Dermis blood vessel endothelial cell (primary cell): ENCODE results near the gene ALDH1A2. TPM values are rescaled to one million over a fixed set of nuclear protein-coding genes. Genes with fewer than 3 reads are reported as not detected.

Experiments used
- DNase-seq: peaks from one replicate; pipeline ENCODE4 v3.0.0; 2010
- total RNA-seq: library from RNA; depleted of rRNA; stranded (reverse); fragments of >200 nt; gene quantifications from 2 replicates; pipeline ENCODE4 v1.2.3, GENCODE V29; 2014

ALDH1A2 gene
- total RNA-seq, 1 donor from 2014 or later, result 29.4 TPM

- peak; percentile 8 for DNase-seq
Observed at GRCh38 chr15:57994221-57995049, 71.1 kb downstream of the ALDH1A2 start.

GRCh38 chr15:57993409-57994145 is 71.9 kb downstream of the ALDH1A2 start:
- DNase-seq, result no peak

GRCh38 chr15:57992761-57993355 is 72.7 kb downstream of the ALDH1A2 start:
- peak; percentile 12 for DNase-seq

GRCh38 chr15:57973534-57973933 is 92.0 kb downstream of the ALDH1A2 start:
- no peak for DNase-seq

- DNase-seq, result no peak
Observed at GRCh38 chr15:57972864-57973263, 92.6 kb downstream of the ALDH1A2 start.

- DNase-seq, result no peak
Observed at GRCh38 chr15:57969996-57970395, 95.5 kb downstream of the ALDH1A2 start.

- peak; percentile 34 for DNase-seq
Observed at GRCh38 chr15:57969355-57969754, 96.2 kb downstream of the ALDH1A2 start.

GRCh38 chr15:57962887-57963286 is 102.6 kb downstream of the ALDH1A2 start:
- DNase-seq, result no peak

- DNase-seq, result no peak
Observed at GRCh38 chr15:57961919-57962318, 103.6 kb downstream of the ALDH1A2 start.

GRCh38 chr15:57957113-57957512 is 108.4 kb downstream of the ALDH1A2 start:
- no peak for DNase-seq

GRCh38 chr15:57953874-57954273 is 111.6 kb downstream of the ALDH1A2 start:
- no peak for DNase-seq

GRCh38 chr15:57951328-57951932 is 114.1 kb downstream of the ALDH1A2 start:
- no peak for DNase-seq

- no peak for DNase-seq
Observed at GRCh38 chr15:57950381-57950946, 115.0 kb downstream of the ALDH1A2 start.

- no peak for DNase-seq
Observed at GRCh38 chr15:57949374-57949943, 116.1 kb downstream of the ALDH1A2 start.

- no peak for DNase-seq
Observed at GRCh38 chr15:57948351-57949289, 116.9 kb downstream of the ALDH1A2 start.

- peak; percentile 5 for DNase-seq
Observed at GRCh38 chr15:57947781-57948180, 117.7 kb downstream of the ALDH1A2 start.

GRCh38 chr15:57947282-57947681 is 118.2 kb downstream of the ALDH1A2 start:
- DNase-seq, result peak; percentile 38

- no peak for DNase-seq
Observed at GRCh38 chr15:57946491-57947048, 118.9 kb downstream of the ALDH1A2 start.

GRCh38 chr15:57945616-57946015 is 119.9 kb downstream of the ALDH1A2 start:
- no peak for DNase-seq

GRCh38 chr15:57943754-57944420 is 121.6 kb downstream of the ALDH1A2 start:
- no peak for DNase-seq
